Kidney (tissue), 14 donors: ENCODE measurements around the gene RGS1. TPM values are rescaled to one million over a fixed set of nuclear protein-coding genes. Genes with fewer than 3 reads are reported as not detected.

Experiments
- DNase-seq, 5 donors: peaks; one replicate each; pipeline ENCODE4 v3.0.0-alpha.2; 2013 to 2020
- FAIRE-seq: peaks from 2 replicates; lab custom pipeline; 2012; peaks lifted over from hg19 to GRCh38; lab: Jason Lieb, UNC
- H3K27ac ChIP-seq, 2 donors: one replicate each; pipeline ENCODE4 v1.7.0; 2013; ENCODE audit warnings: low read depth in 2 of 2, low read length in 2 of 2, inconsistent platforms in 1 of 2
- H3K27me3 ChIP-seq: one replicate; pipeline ENCODE4 v1.7.1; 2013; ENCODE audit warnings: low read length, inconsistent platforms; ENCODE audit not compliant: control insufficient read depth, insufficient read depth
- H3K36me3 ChIP-seq, 3 donors: one replicate each; pipeline versions ENCODE4 v1.7.0 to v1.7.1; 2013; ENCODE audit warnings: low read length in 3 of 3, control low read depth in 1 of 3, inconsistent platforms in 1 of 3; ENCODE audit not compliant: insufficient read depth in 3 of 3, control insufficient read depth in 2 of 3
- H3K4me1 ChIP-seq, 3 donors: one replicate each; pipeline versions ENCODE4 v1.7.0 to v1.7.1; 2013; ENCODE audit warnings: low read length in 3 of 3, inconsistent platforms in 1 of 3, low read depth in 1 of 3; ENCODE audit not compliant: control insufficient read depth in 2 of 3, insufficient read depth in 2 of 3
- H3K4me3 ChIP-seq, 3 donors: one replicate each; pipeline versions ENCODE4 v1.7.0 to v1.8.1; 2013; ENCODE audit warnings: low read length in 3 of 3, control low read depth in 1 of 3, inconsistent platforms in 1 of 3
- H3K9ac ChIP-seq, 3 donors: one replicate each; pipeline versions ENCODE4 v1.7.0 to v1.7.1; 2013; ENCODE audit warnings: low read length in 3 of 3, control low read depth in 1 of 3, inconsistent platforms in 1 of 3
- H3K9me3 ChIP-seq, 3 donors: one replicate each; pipeline versions ENCODE4 v1.7.0 to v1.7.1; 2013; ENCODE audit warnings: low read length in 3 of 3, control low read depth in 1 of 3, inconsistent platforms in 1 of 3; ENCODE audit not compliant: control insufficient read depth in 2 of 3, insufficient read depth in 1 of 3
- intact Hi-C: fragments of 100-400 bp; cut with DNase I; formaldehyde crosslinking; loops from one replicate; pipeline ENCODE4 v1.11.1; 2022
- polyA plus RNA-seq: library from polyadenylated mRNA; stranded (reverse); fragments of 350-450 nt; fragmentation: Illumina TruSeq; extraction: RNeasy Lipid Tissue Mini Kit (QIAGEN cat#74804); gene quantifications from one replicate; pipeline ENCODE4 v1.2.3, GENCODE V29; 2014; ENCODE audit warnings: low read depth, low replicate concordance; ENCODE audit not compliant: insufficient read depth
- total RNA-seq: library from RNA; stranded (reverse); fragmentation: NEBNext Ultra II Directional; extraction: Animal tissue kit (Norgen Biotek cat#: 25700); gene quantifications from one replicate; pipeline ENCODE4 v1.2.1, GENCODE V29; 2021
- TF ChIP-seq, protein P1 (sequence below): IDR thresholded peaks from 3 replicates; pipeline ENCODE4 v1.5.1; 2012; ENCODE audit warnings: mild to moderate bottlenecking, moderate library complexity, borderline replicate concordance; ENCODE audit not compliant: insufficient read depth; ENCODE audit errors: extremely low read depth
- donor health status: control.
- donor health status: control.
- donor health status: control.
- donor health status: control.
- donor health status: control.
- donor health status: DM: yes; HTN: yes; CAD: no.
- donor health status: Normal renal cell carcinoma (clear cell type).

Gene RGS1
- total and polyA plus RNA-seq, 2 donors from 2014 or later = 5.0 to 50.2 TPM

GRCh38 chr1:192563129-192563528, 12.4 kb upstream of the RGS1 start:
- intact Hi-C loops = no loop called here
- Histone ChIP-seq H3K27me3 (no peaks in the 10 kb centered on the region), H3K9ac (no peak overlapping the region), H3K4me3 (no peak overlapping the region), H3K36me3 (no peaks in the 10 kb centered on the region), H3K27ac (no peak overlapping the region), H3K9me3 (no peaks in the 10 kb centered on the region), H3K4me1 (no peaks in the 10 kb centered on the region)
- no peak for FAIRE-seq
- no peak for DNase-seq
- TF ChIP-seq, protein P1, sequence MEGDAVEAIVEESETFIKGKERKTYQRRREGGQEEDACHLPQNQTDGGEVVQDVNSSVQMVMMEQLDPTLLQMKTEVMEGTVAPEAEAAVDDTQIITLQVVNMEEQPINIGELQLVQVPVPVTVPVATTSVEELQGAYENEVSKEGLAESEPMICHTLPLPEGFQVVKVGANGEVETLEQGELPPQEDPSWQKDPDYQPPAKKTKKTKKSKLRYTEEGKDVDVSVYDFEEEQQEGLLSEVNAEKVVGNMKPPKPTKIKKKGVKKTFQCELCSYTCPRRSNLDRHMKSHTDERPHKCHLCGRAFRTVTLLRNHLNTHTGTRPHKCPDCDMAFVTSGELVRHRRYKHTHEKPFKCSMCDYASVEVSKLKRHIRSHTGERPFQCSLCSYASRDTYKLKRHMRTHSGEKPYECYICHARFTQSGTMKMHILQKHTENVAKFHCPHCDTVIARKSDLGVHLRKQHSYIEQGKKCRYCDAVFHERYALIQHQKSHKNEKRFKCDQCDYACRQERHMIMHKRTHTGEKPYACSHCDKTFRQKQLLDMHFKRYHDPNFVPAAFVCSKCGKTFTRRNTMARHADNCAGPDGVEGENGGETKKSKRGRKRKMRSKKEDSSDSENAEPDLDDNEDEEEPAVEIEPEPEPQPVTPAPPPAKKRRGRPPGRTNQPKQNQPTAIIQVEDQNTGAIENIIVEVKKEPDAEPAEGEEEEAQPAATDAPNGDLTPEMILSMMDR = no peak

DNA sequence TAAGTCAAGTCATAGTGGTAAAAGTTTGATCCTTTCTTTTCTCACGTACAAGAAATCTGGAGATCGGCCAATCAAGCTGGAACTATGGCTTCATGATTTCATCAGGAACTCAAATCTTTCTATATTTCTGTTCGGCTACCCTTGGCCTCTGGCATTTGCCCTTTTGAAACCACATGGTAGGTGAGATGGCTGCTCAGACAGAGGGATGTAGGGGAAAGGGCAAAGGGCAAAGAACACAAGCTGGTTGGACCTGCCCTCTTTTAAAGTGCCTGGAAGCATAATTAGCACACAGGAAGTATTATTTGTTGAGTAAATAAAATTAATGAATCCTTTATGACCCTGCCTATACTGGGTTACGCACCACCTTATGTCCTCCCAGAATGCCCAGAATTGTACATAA, 11.5 kb upstream of the RGS1 start:
- Histone ChIP-seq H3K9me3 (no peaks in the 10 kb centered on the region), H3K36me3 (no peaks in the 10 kb centered on the region), H3K9ac (no peak overlapping the region), H3K27me3 (no peaks in the 10 kb centered on the region), H3K4me1 (no peaks in the 10 kb centered on the region), H3K27ac (no peak overlapping the region), H3K4me3 (no peak overlapping the region)
- DNase-seq (no peak), FAIRE-seq (no peak)
- TF ChIP-seq, protein P1 = no peak
- intact Hi-C loops = no loop called here

DNA sequence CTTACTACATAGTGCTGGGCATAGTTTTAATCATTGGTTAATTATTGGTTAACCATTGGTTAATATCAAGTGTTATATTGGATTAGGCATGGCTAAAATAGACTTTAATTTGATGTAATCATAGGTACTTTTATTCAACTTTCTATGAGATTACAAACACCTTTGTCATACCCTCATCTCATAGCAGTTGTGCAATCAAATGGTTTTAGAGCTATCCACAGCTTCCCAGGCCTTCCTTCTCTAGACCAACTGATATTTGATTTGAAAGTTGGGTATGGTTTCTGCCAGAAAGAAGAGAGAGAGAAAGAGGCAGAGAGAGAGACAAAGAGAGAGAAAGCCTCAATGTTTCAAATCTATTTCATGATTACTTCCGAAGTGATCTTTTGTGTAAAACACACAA, 9.6 kb upstream of the RGS1 start:
- no peak for FAIRE-seq
- Histone ChIP-seq H3K9me3 (peaks cover 0 to 6% (median 0%) of the 10 kb centered on the region in 3 donors), H3K4me1 (no peaks in the 10 kb centered on the region), H3K27ac (no peak overlapping the region), H3K27me3 (no peaks in the 10 kb centered on the region), H3K9ac (no peak overlapping the region), H3K36me3 (no peaks in the 10 kb centered on the region), H3K4me3 (no peak overlapping the region)
- intact Hi-C loops = no loop called here
- no peak for DNase-seq
- TF ChIP-seq, protein P1 = no peak

- H3K4me1 ChIP-seq = no peaks in the 10 kb centered on the region
- no peak for FAIRE-seq
- no peaks in the 10 kb centered on the region for H3K27me3 ChIP-seq
- H3K36me3 ChIP-seq = no peaks in the 10 kb centered on the region
- TF ChIP-seq, protein P1 = no peak
- DNase-seq = no peak
- H3K27ac ChIP-seq = no peak overlapping the region
- H3K9me3 ChIP-seq = peaks cover 0 to 8% (median 0%) of the 10 kb centered on the region in 3 donors
- intact Hi-C loops = no loop called here
- no peak overlapping the region for H3K9ac ChIP-seq
- no peak overlapping the region for H3K4me3 ChIP-seq
Observed at GRCh38 chr1:192566657-192567056, 8.9 kb upstream of the RGS1 start.
